AG04450 (cell line): ENCODE measurements around the gene CHD9. TPM values are rescaled to one million over a fixed set of nuclear protein-coding genes. Genes with fewer than 3 reads are reported as not detected.

Experiments
- CTCF ChIA-PET: fragments of 300-600, 350-600 bp; formaldehyde crosslinking; extraction: SDS; loops from one replicate; lab custom pipeline; 2022; ENCODE audit warnings: antibody characterized with exemption, inconsistent platforms; lab: Charles Lee
- POLR2A ChIA-PET: fragments of 350-600 bp; formaldehyde crosslinking; extraction: SDS; loops from one replicate; lab custom pipeline; 2021; ENCODE audit warnings: antibody characterized with exemption, inconsistent platforms; lab: Yijun Ruan, JAX
- DNase-seq: peaks from one replicate; pipeline ENCODE4 v3.0.0-alpha.2; 2011; ENCODE audit warnings: low read depth, low spot score
- H3K27ac ChIP-seq: one replicate; pipeline ENCODE4 v1.5.1; 2012; ENCODE audit warnings: low read depth, low read length, control low read depth
- H3K27me3 ChIP-seq: one replicate; pipeline ENCODE4 v1.6.0; 2012; ENCODE audit warnings: low read length; ENCODE audit not compliant: control insufficient read depth, insufficient read depth
- H3K4me3 ChIP-seq: 2 replicates; pipeline ENCODE4 v1.5.1; 2011; ENCODE audit warnings: mild to moderate bottlenecking, low read depth, low read length, control low read depth
- H3K9me3 ChIP-seq: 2 replicates; pipeline ENCODE4 v1.5.1; 2012; ENCODE audit warnings: low read length; ENCODE audit not compliant: control insufficient read depth, insufficient read depth
- CTCF ChIP-seq: IDR thresholded peaks from 2 replicates; pipeline ENCODE4 v1.5.1; 2011; ENCODE audit warnings: low read depth, low read length, control low read depth, inconsistent platforms
- polyA plus RNA-seq: library from polyadenylated mRNA; depleted of rRNA; stranded (reverse); fragments of >200 nt; gene quantifications from 2 replicates; pipeline ENCODE4 v1.2.3, GENCODE V29; 2011

CHD9 gene
- polyA plus RNA-seq, 1 experiment: 42.6 TPM

- H3K27ac ChIP-seq: no peak overlapping the region
Measured at GRCh38 chr16:53083119-53083518, 28.3 kb downstream of the CHD9 start.

GRCh38 chr16:53084141-53084541 is 29.4 kb downstream of the CHD9 start:
- Histone ChIP-seq H3K4me3 (no peak overlapping the region), H3K9me3 (no peaks in the 10 kb centered on the region), H3K27ac (no peak overlapping the region), H3K27me3 (no peaks in the 10 kb centered on the region)
- no peak for DNase-seq
- no peak for TF ChIP-seq CTCF
- ChIA-PET CTCF (no interaction called here), POLR2A (no interaction called here)

More at GRCh38 chr16:53083119-53083518, 28.3 kb downstream of the CHD9 start:
- H3K27me3 ChIP-seq: no peaks in the 10 kb centered on the region
- TF ChIP-seq CTCF: no peak
- CTCF ChIA-PET: interaction anchor here (0.9 kb wide), 1 partner anchor 12 kb away, joined by 4 read pairs; no protein-coding TSS in a partner anchor
- no peak for DNase-seq
- no peaks in the 10 kb centered on the region for H3K9me3 ChIP-seq
- H3K4me3 ChIP-seq: no peak overlapping the region
- POLR2A ChIA-PET: no interaction called here

GRCh38 chr16:53084746-53085334 is 30.0 kb downstream of the CHD9 start:
- no peaks in the 10 kb centered on the region for H3K9me3 ChIP-seq
- no peak for TF ChIP-seq CTCF
- H3K27ac ChIP-seq: peak overlapping the region; percentile 61
- POLR2A ChIA-PET: interaction anchor here (2.2 kb wide), 1 partner anchor 14 kb away, joined by 6 read pairs; no protein-coding TSS in a partner anchor
- no peaks in the 10 kb centered on the region for H3K27me3 ChIP-seq
- CTCF ChIA-PET: no interaction called here
- H3K4me3 ChIP-seq: no peak overlapping the region
- no peak for DNase-seq

GRCh38 chr16:53085369-53085843 is 30.6 kb downstream of the CHD9 start:
- TF ChIP-seq CTCF: no peak
- no peak for DNase-seq
- H3K27ac ChIP-seq: peak overlapping the region; percentile 61
- CTCF ChIA-PET: no interaction called here
- POLR2A ChIA-PET: interaction anchor here (2.2 kb wide), 1 partner anchor 13 kb away, joined by 6 read pairs; no protein-coding TSS in a partner anchor
- no peaks in the 10 kb centered on the region for H3K27me3 ChIP-seq
- no peak overlapping the region for H3K4me3 ChIP-seq
- H3K9me3 ChIP-seq: no peaks in the 10 kb centered on the region

GRCh38 chr16:53085931-53086421 is 31.2 kb downstream of the CHD9 start:
- Histone ChIP-seq H3K9me3 (no peaks in the 10 kb centered on the region), H3K27ac (peak overlapping the region; percentile 47), H3K27me3 (no peaks in the 10 kb centered on the region), H3K4me3 (no peak overlapping the region)
- ChIA-PET CTCF (interaction anchor here (1.2 kb wide), 1 partner anchor 44 kb away, joined by 5 read pairs; no protein-coding TSS in a partner anchor), POLR2A (interaction anchor here (0.6 to 2.2 kb wide), 2 partner anchors 13 to 27 kb away, joined by 4 to 6 read pairs; no protein-coding TSS in a partner anchor)
- no peak for DNase-seq
- no peak for TF ChIP-seq CTCF
